HepG2 (cell line): ENCODE measurements around the gene LRRC42. TPM values are rescaled to one million over a fixed set of nuclear protein-coding genes. Genes with fewer than 3 reads are reported as not detected.

Experiments used
- ARNTL ChIP-seq: sonication (generic); formaldehyde crosslinking; IDR thresholded peaks from 2 replicates; pipeline ENCODE4 v1.4.0; 2020; ENCODE audit warnings: mild to moderate bottlenecking, missing genetic modification reagents
- BORCS8-MEF2B ChIP-seq: sonication (generic); formaldehyde crosslinking; IDR thresholded peaks from 2 replicates; pipeline ENCODE4 v1.8.0; 2022; ENCODE audit warnings: mild to moderate bottlenecking, missing genetic modification reagents
- CBX2 ChIP-seq, 2 experiments: fragments of 200-600 bp in 1 of 2; sonication (generic); formaldehyde crosslinking in 1 of 2; IDR thresholded peaks; 2 replicates each; pipeline versions ENCODE4 v1.7.0 to v1.8.1; 2018 to 2022; ENCODE audit warnings: low read depth in 2 of 2, low read length in 1 of 2, mild to moderate bottlenecking in 1 of 2, missing genetic modification reagents in 1 of 2
- HDAC6 ChIP-seq: fragments of 200-600 bp; sonication (generic); IDR thresholded peaks from 2 replicates; pipeline ENCODE4 v1.7.0; 2017; ENCODE audit warnings: mild to moderate bottlenecking, antibody characterized with exemption, low read length, low read depth
- HNRNPUL1 ChIP-seq: fragments of 200-400 bp; formaldehyde crosslinking; IDR thresholded peaks from 2 replicates; pipeline ENCODE4 v1.6.1; 2017; ENCODE audit warnings: low read depth, mild to moderate bottlenecking, low read length, moderate library complexity
- JARID2 ChIP-seq: sonication (generic); formaldehyde crosslinking; IDR thresholded peaks from 2 replicates; pipeline ENCODE4 v1.8.1; 2023; ENCODE audit warnings: missing genetic modification reagents, inconsistent platforms; ENCODE audit not compliant: insufficient replicate concordance
- NFATC3 ChIP-seq: sonication (generic); formaldehyde crosslinking; IDR thresholded peaks from 2 replicates; pipeline ENCODE4 v1.5.1; 2020; ENCODE audit warnings: mild to moderate bottlenecking, missing genetic modification reagents
- NR2F6 ChIP-seq, 2 experiments: IDR thresholded peaks; 2 replicates each; pipeline ENCODE4 v1.6.1; 2016; ENCODE audit warnings: antibody characterized with exemption in 1 of 2, mild to moderate bottlenecking in 1 of 2
- PCBP1 ChIP-seq: fragments of 200-400 bp; formaldehyde crosslinking; IDR thresholded peaks from 2 replicates; pipeline ENCODE4 v1.6.1; 2017; ENCODE audit warnings: mild to moderate bottlenecking, low read depth, low read length, borderline replicate concordance
- RELA ChIP-seq: sonication (generic); formaldehyde crosslinking; IDR thresholded peaks from 2 replicates; pipeline ENCODE4 v1.4.0; 2020; ENCODE audit warnings: missing genetic modification reagents
- SATB2 ChIP-seq: sonication (generic); formaldehyde crosslinking; IDR thresholded peaks from 2 replicates; pipeline ENCODE4 v1.5.0; 2020; ENCODE audit warnings: missing genetic modification reagents
- THAP9 ChIP-seq: sonication (generic); formaldehyde crosslinking; IDR thresholded peaks from 2 replicates; pipeline ENCODE4; 2020; ENCODE audit warnings: missing genetic modification reagents, mild to moderate bottlenecking, borderline replicate concordance
- TP53 ChIP-seq: sonication (generic); formaldehyde crosslinking; conservative IDR thresholded peaks from 2 replicates; pipeline ENCODE4 v1.4.0; 2020; ENCODE audit warnings: missing genetic modification reagents
- XBP1 ChIP-seq: sonication (generic); formaldehyde crosslinking; IDR thresholded peaks from 2 replicates; pipeline ENCODE4 v1.5.0; 2020; ENCODE audit warnings: missing genetic modification reagents
- ZBTB2 ChIP-seq: sonication (generic); formaldehyde crosslinking; IDR thresholded peaks from 2 replicates; pipeline ENCODE4 v1.8.0; 2022; ENCODE audit warnings: low read depth, missing genetic modification reagents
- ZC3H4 ChIP-seq: sonication (generic); formaldehyde crosslinking; IDR thresholded peaks from 2 replicates; pipeline ENCODE4 v1.4.0; 2020; ENCODE audit warnings: missing genetic modification reagents, borderline replicate concordance
- ZFY ChIP-seq: sonication (generic); formaldehyde crosslinking; IDR thresholded peaks from 2 replicates; pipeline ENCODE4 v1.4.0; 2020; ENCODE audit warnings: missing genetic modification reagents
- ZNF138 ChIP-seq: sonication (generic); formaldehyde crosslinking; IDR thresholded peaks from 2 replicates; pipeline ENCODE4 v1.5.0; 2020; ENCODE audit warnings: mild to moderate bottlenecking, low read depth, missing genetic modification reagents
- ZNF207 ChIP-seq: fragments of 450-650 bp; IDR thresholded peaks from 2 replicates; pipeline ENCODE4 v1.6.1; 2016; ENCODE audit warnings: antibody characterized with exemption, borderline replicate concordance
- ZNF260 ChIP-seq: sonication (generic); formaldehyde crosslinking; IDR thresholded peaks from 2 replicates; pipeline ENCODE4 v1.4.0; 2020; ENCODE audit warnings: missing genetic modification reagents, low read depth, mild to moderate bottlenecking, borderline replicate concordance
- ZNF484 ChIP-seq: sonication (generic); formaldehyde crosslinking; IDR thresholded peaks from 2 replicates; pipeline ENCODE4 v1.5.1; 2020; ENCODE audit warnings: mild to moderate bottlenecking, low read depth, missing genetic modification reagents, borderline replicate concordance
- ZNF580 ChIP-seq: IDR thresholded peaks from 2 replicates; pipeline ENCODE4 v1.6.1; 2016; ENCODE audit warnings: low read depth, borderline replicate concordance
- ZNF598 ChIP-seq: sonication (generic); formaldehyde crosslinking; IDR thresholded peaks from 2 replicates; pipeline ENCODE4 v1.5.1; 2020; ENCODE audit warnings: mild to moderate bottlenecking, missing genetic modification reagents, borderline replicate concordance
- ZNF773 ChIP-seq: sonication (generic); formaldehyde crosslinking; IDR thresholded peaks from 2 replicates; pipeline ENCODE4 v1.4.0; 2020; ENCODE audit warnings: missing genetic modification reagents, borderline replicate concordance
- ZNF782 ChIP-seq: sonication (generic); formaldehyde crosslinking; IDR thresholded peaks from 2 replicates; pipeline ENCODE4 v1.4.0; 2020; ENCODE audit warnings: missing genetic modification reagents, mild to moderate bottlenecking, borderline replicate concordance
- polyA plus RNA-seq, 8 experiments: library from polyadenylated mRNA; depleted of rRNA in 3 of 8; stranded (reverse) in 7 of 8; unstranded in 1 of 8; fragments of >200 nt; fragmentation: Illumina TruSeq in 4 of 8; extraction: Trizol in 4 of 8; gene quantifications; 2 replicates each; pipeline versions ENCODE4 v1.2.1 to v1.2.3, GENCODE V29; 2011 to 2016; ENCODE audit warnings: low read depth in 4 of 8, missing spikeins in 1 of 8, mixed read lengths in 1 of 8; ENCODE audit not compliant: insufficient read depth in 1 of 8
- total RNA-seq, 5 experiments: library from RNA; depleted of rRNA; stranded (reverse); fragments of >200 nt; fragmentation: Illumina TruSeq; extraction: Trizol; gene quantifications; 2 replicates each; pipeline ENCODE4 v1.2.3, GENCODE V29; 2016; ENCODE audit warnings: low read depth in 1 of 5

LRRC42 gene
- total and polyA plus RNA-seq, 2 of the 13 experiments (the other 11 are each of a cell fraction or from before 2014, with no cell fraction given): 30.6 to 43.6 TPM

GRCh38 chr1:53982034-53982762 is 36.0 kb downstream of the LRRC42 start (continued):
- TF ChIP-seq ZNF782 (CRISPR knock-in tag) (no peak), XBP1 (CRISPR knock-in tag) (no peak), ZNF484 (CRISPR knock-in tag) (no peak), ARNTL (CRISPR knock-in tag) (no peak), BORCS8-MEF2B (CRISPR knock-in tag) (0 out of 2 replicates have a peak, but pooled peaks have one; percentile 44), ZNF260 (CRISPR knock-in tag) (no peak), ZFY (no peak), PCBP1 (no peak), ZNF138 (CRISPR knock-in tag) (no peak), THAP9 (CRISPR knock-in tag) (peak; percentile 11; the same call in 1 of the 2 replicates), ZBTB2 (CRISPR knock-in tag) (no peak), NFATC3 (no peak), ZC3H4 (CRISPR knock-in tag) (no peak), ZNF207 (no peak), JARID2 (CRISPR knock-in tag) (no peak), NR2F6 (IDR thresholded peaks at IDR 0.05) (no peak), NR2F6 (CRISPR knock-in tag; IDR thresholded peaks at IDR 0.05) (0 out of 2 replicates have a peak, but pooled peaks have one; percentile 35), HDAC6 (no peak), RELA (CRISPR knock-in tag) (no peak), ZNF773 (CRISPR knock-in tag) (no peak), SATB2 (no peak), ZNF580 (CRISPR knock-in tag) (0 out of 2 replicates have a peak, but pooled peaks have one; percentile 31), TP53 (CRISPR knock-in tag) (no peak), ZNF598 (CRISPR knock-in tag) (no peak), CBX2 (IDR thresholded peaks at IDR 0.05; ENCODE audit: low read depth, low read length) (no peak), CBX2 (CRISPR knock-in tag; IDR thresholded peaks at IDR 0.05; ENCODE audit: low read depth) (no peak), HNRNPUL1 (no peak)
